Fibroblast of lung (primary cell): ENCODE measurements around the gene ZNF385D. TPM values are rescaled to one million over a fixed set of nuclear protein-coding genes. Genes with fewer than 3 reads are reported as not detected.

Source experiments
- DNase-seq, 2 donors: peaks; one replicate each; pipeline versions ENCODE4 v3.0.0 to v3.0.0-alpha.2; 2010; ENCODE audit warnings: low read depth in 2 of 2
- H2AFZ ChIP-seq: 2 replicates; pipeline ENCODE4 v1.5.1; 2012; ENCODE audit warnings: low read length, control low read depth, inconsistent platforms
- H3K27ac ChIP-seq: 2 replicates; pipeline ENCODE4 v1.5.1; 2011; ENCODE audit warnings: low read length, control low read depth; ENCODE audit not compliant: insufficient read depth
- H3K27me3 ChIP-seq: 2 replicates; pipeline ENCODE4 v1.5.1; 2011; ENCODE audit warnings: mild to moderate bottlenecking, low read length; ENCODE audit not compliant: control insufficient read depth, insufficient read depth
- H3K36me3 ChIP-seq: 2 replicates; pipeline ENCODE4 v1.5.1; 2011; ENCODE audit warnings: low read length; ENCODE audit not compliant: control insufficient read depth, insufficient read depth
- H3K4me1 ChIP-seq: 2 replicates; pipeline ENCODE4 v1.5.1; 2011; ENCODE audit warnings: low read length; ENCODE audit not compliant: control insufficient read depth, insufficient read depth; ENCODE audit errors: extremely low read depth
- H3K4me2 ChIP-seq: 2 replicates; pipeline ENCODE4 v1.5.1; 2011; ENCODE audit warnings: low read length, control low read depth; ENCODE audit not compliant: insufficient read depth; ENCODE audit errors: extremely low read depth
- H3K4me3 ChIP-seq, 4 experiments: fragments of 200-600 bp in 1 of 4; sonication (generic) in 1 of 4; replicated peaks in 1 of 4; 2 replicates each; pipeline ENCODE4 v1.5.1; 2011 to 2016; ENCODE audit warnings: low read length in 4 of 4, low read depth in 3 of 4, mild to moderate bottlenecking in 3 of 4, control low read depth in 2 of 4, inconsistent platforms in 1 of 4, mixed read lengths in 1 of 4; ENCODE audit not compliant: insufficient read depth in 1 of 4; ENCODE audit errors: control extremely low read depth in 1 of 4
- H3K79me2 ChIP-seq: 2 replicates; pipeline ENCODE4 v1.5.1; 2012; ENCODE audit warnings: mild to moderate bottlenecking, low read length, inconsistent platforms; ENCODE audit not compliant: control insufficient read depth, insufficient read depth
- H3K9ac ChIP-seq: 2 replicates; pipeline ENCODE4 v1.5.1; 2011; ENCODE audit warnings: mild to moderate bottlenecking, low read length, control low read depth; ENCODE audit not compliant: insufficient read depth
- H3K9me3 ChIP-seq: 2 replicates; pipeline ENCODE4 v1.5.1; 2012; ENCODE audit warnings: low read depth, low read length; ENCODE audit not compliant: control insufficient read depth, insufficient read depth
- H4K20me1 ChIP-seq: 2 replicates; pipeline ENCODE4 v1.5.1; 2011; ENCODE audit warnings: low read length; ENCODE audit not compliant: control insufficient read depth, insufficient read depth; ENCODE audit errors: extremely low read depth
- CTCF ChIP-seq, 2 donors: IDR thresholded peaks in 1 of 2; conservative IDR thresholded peaks in 1 of 2; 1 replicate in 1 of 2; 2 replicates in 1 of 2; pipeline ENCODE4 v1.5.1; 2011 to 2012; ENCODE audit warnings: low read length in 2 of 2, control low read depth in 1 of 2, inconsistent platforms in 1 of 2, low read depth in 1 of 2, mild to moderate bottlenecking in 1 of 2
- EZH2 ChIP-seq: IDR thresholded peaks from 2 replicates; pipeline ENCODE4 v1.5.1; 2012; ENCODE audit warnings: low read length, control low read depth, mild to moderate bottlenecking; ENCODE audit errors: missing control alignments
- polyA plus RNA-seq, 2 donors: library from polyadenylated mRNA; depleted of rRNA in 1 of 2; stranded (reverse) in 1 of 2; unstranded in 1 of 2; fragments of >200 nt; gene quantifications; 2 replicates each; pipeline ENCODE4 v1.2.1, GENCODE V29; 2011 to 2012; ENCODE audit warnings: missing spikeins in 1 of 2
- total RNA-seq: library from RNA; depleted of rRNA; stranded (reverse); fragments of >200 nt; gene quantifications from 2 replicates; pipeline ENCODE4 v1.2.1, GENCODE V29; 2014

The ZNF385D gene
- total and polyA plus RNA-seq, 2 donors (not counting 1 experiment from before 2014, with no cell fraction given), result 0.83 to 1.9 TPM

- H3K27me3 ChIP-seq, result no peaks in the 10 kb centered on the region
- H3K27ac ChIP-seq, result peak overlapping the region; percentile 34
- DNase-seq, result peak; percentile 48 to 85
- H3K9me3 ChIP-seq, result no peaks in the 10 kb centered on the region
- H3K9ac ChIP-seq, result no peak overlapping the region
- H4K20me1 ChIP-seq, result no peaks in the 10 kb centered on the region
- H3K4me2 ChIP-seq, result peak overlapping the region; percentile 83
- H3K4me3 ChIP-seq, result peak overlapping the region in 1 of 4 experiments; percentile 4
- H3K79me2 ChIP-seq, result no peaks in the 10 kb centered on the region
- no peak for TF ChIP-seq CTCF (conservative IDR thresholded peaks at IDR 0.05 in 1 of 2, IDR thresholded peaks at IDR 0.05 in 1 of 2; ENCODE audit: low read depth in 1 of 2, low read length in 2 of 2)
- TF ChIP-seq EZH2, result no peak
- no peaks in the 10 kb centered on the region for H3K4me1 ChIP-seq
- H2AFZ ChIP-seq, result no peak overlapping the region
- H3K36me3 ChIP-seq, result no peaks in the 10 kb centered on the region
Measured at GRCh38 chr3:21645121-21645897, 105.7 kb downstream of the ZNF385D start.

- Histone ChIP-seq H3K4me1 (no peaks in the 10 kb centered on the region), H3K9ac (no peak overlapping the region), H3K4me2 (no peak overlapping the region), H3K27ac (no peak overlapping the region), H3K36me3 (no peaks in the 10 kb centered on the region), H3K4me3 (no peak overlapping the region), H3K9me3 (no peaks in the 10 kb centered on the region), H4K20me1 (no peaks in the 10 kb centered on the region), H3K79me2 (no peaks in the 10 kb centered on the region), H3K27me3 (no peaks in the 10 kb centered on the region), H2AFZ (no peak overlapping the region)
- DNase-seq, result no peak
- TF ChIP-seq EZH2 (no peak), CTCF (conservative IDR thresholded peaks at IDR 0.05 in 1 of 2, IDR thresholded peaks at IDR 0.05 in 1 of 2; ENCODE audit: low read depth in 1 of 2, low read length in 2 of 2) (no peak)
Measured at GRCh38 chr3:21644268-21644667, 106.7 kb downstream of the ZNF385D start.

- Histone ChIP-seq H3K4me2 (no peak overlapping the region), H4K20me1 (no peaks in the 10 kb centered on the region), H3K4me3 (no peak overlapping the region), H3K9me3 (no peaks in the 10 kb centered on the region), H3K79me2 (no peaks in the 10 kb centered on the region), H3K27me3 (no peaks in the 10 kb centered on the region), H3K4me1 (no peaks in the 10 kb centered on the region), H3K9ac (no peak overlapping the region), H3K27ac (no peak overlapping the region), H3K36me3 (no peaks in the 10 kb centered on the region), H2AFZ (no peak overlapping the region)
- TF ChIP-seq CTCF (conservative IDR thresholded peaks at IDR 0.05 in 1 of 2, IDR thresholded peaks at IDR 0.05 in 1 of 2; ENCODE audit: low read depth in 1 of 2, low read length in 2 of 2) (no peak), EZH2 (no peak)
- DNase-seq, result peak in 1 of 2 donors; percentile 23
Measured at GRCh38 chr3:21643752-21644151, 107.3 kb downstream of the ZNF385D start.
